Mesenchymal stem cell (in vitro differentiated cells and primary cell): ENCODE data around the gene LRRN4.

Experiments used
- DNase-seq: peaks from one replicate; pipeline ENCODE4 v3.0.0-alpha.2; 2013
- H2AFZ ChIP-seq: one replicate; pipeline ENCODE4 v1.6.1; 2013; ENCODE audit warnings: low read depth, mild to moderate bottlenecking, control low read depth, inconsistent platforms, low read length, moderate library complexity
- H2AK5ac ChIP-seq: 2 replicates; pipeline ENCODE4 v1.6.1; 2013; ENCODE audit warnings: low read length, moderate library complexity, mild to moderate bottlenecking, inconsistent platforms; ENCODE audit not compliant: severe bottlenecking
- H2BK120ac ChIP-seq: one replicate; pipeline ENCODE4 v1.6.1; 2013; ENCODE audit warnings: low read depth, mild to moderate bottlenecking, inconsistent platforms, low read length, moderate library complexity
- H2BK12ac ChIP-seq, 2 experiments: one replicate each; pipeline ENCODE4 v1.6.1; 2013; ENCODE audit warnings: inconsistent platforms in 2 of 2, low read length in 2 of 2, mild to moderate bottlenecking in 2 of 2, moderate library complexity in 2 of 2, control low read depth in 1 of 2
- H2BK15ac ChIP-seq: one replicate; pipeline ENCODE4 v1.6.1; 2013; ENCODE audit warnings: mild to moderate bottlenecking, low read depth, inconsistent platforms; ENCODE audit not compliant: poor library complexity, severe bottlenecking
- H2BK5ac ChIP-seq: 2 replicates; pipeline ENCODE4 v1.6.1; 2013; ENCODE audit warnings: low read depth, mild to moderate bottlenecking, low read length, control low read depth, inconsistent platforms; ENCODE audit not compliant: poor library complexity, severe bottlenecking
- H3K14ac ChIP-seq, 2 experiments: one replicate each; pipeline ENCODE4 v1.6.1; 2013; ENCODE audit warnings: inconsistent platforms in 2 of 2, low read length in 2 of 2, control low read depth in 1 of 2, mild to moderate bottlenecking in 1 of 2, moderate library complexity in 1 of 2
- H3K18ac ChIP-seq, 2 experiments: one replicate each; pipeline ENCODE4 v1.6.1; 2013; ENCODE audit warnings: inconsistent platforms in 2 of 2, low read length in 2 of 2, control low read depth in 1 of 2, low read depth in 1 of 2, mild to moderate bottlenecking in 1 of 2
- H3K23ac ChIP-seq, 2 experiments: one replicate each; pipeline ENCODE4 v1.6.1; 2013; ENCODE audit warnings: inconsistent platforms in 2 of 2, low read length in 2 of 2, mild to moderate bottlenecking in 2 of 2, moderate library complexity in 2 of 2, control low read depth in 1 of 2
- H3K27ac ChIP-seq: 2 replicates; pipeline ENCODE4 v1.5.1; 2013; ENCODE audit warnings: mild to moderate bottlenecking, moderate library complexity, low read length, control low read depth, inconsistent platforms; ENCODE audit not compliant: poor library complexity, severe bottlenecking
- H3K27me3 ChIP-seq, 2 experiments: 2 replicates each; pipeline versions ENCODE4 v1.6.1 to v1.7.0; 2013; ENCODE audit warnings: low read length in 2 of 2, mild to moderate bottlenecking in 2 of 2, moderate library complexity in 2 of 2, control low read depth in 1 of 2, inconsistent platforms in 1 of 2; ENCODE audit not compliant: control insufficient read depth in 1 of 2, insufficient read depth in 1 of 2
- H3K36me3 ChIP-seq, 2 experiments: 2 replicates each; pipeline versions ENCODE4 v1.6.1 to v1.7.0; 2013; ENCODE audit warnings: low read length in 2 of 2, control low read depth in 1 of 2, inconsistent platforms in 1 of 2, low read depth in 1 of 2, mild to moderate bottlenecking in 1 of 2; ENCODE audit not compliant: insufficient read depth in 2 of 2, control insufficient read depth in 1 of 2
- H3K4ac ChIP-seq, 2 experiments: one replicate each; pipeline ENCODE4 v1.6.1; 2013; ENCODE audit warnings: inconsistent platforms in 2 of 2, low read length in 2 of 2, mild to moderate bottlenecking in 2 of 2, moderate library complexity in 2 of 2, control low read depth in 1 of 2, low read depth in 1 of 2
- H3K4me1 ChIP-seq: 2 replicates; pipeline ENCODE4 v1.6.1; 2013; ENCODE audit warnings: low read depth, low read length, control low read depth; ENCODE audit not compliant: control insufficient read depth, insufficient read depth
- H3K4me2 ChIP-seq: 2 replicates; pipeline ENCODE4 v1.6.1; 2013; ENCODE audit warnings: low read length, mild to moderate bottlenecking, inconsistent platforms; ENCODE audit not compliant: poor library complexity, severe bottlenecking
- H3K4me3 ChIP-seq, 2 experiments: 2 replicates each; pipeline versions ENCODE4 v1.5.1 to v1.7.0; 2013; ENCODE audit warnings: low read length in 2 of 2, mild to moderate bottlenecking in 2 of 2, control low read depth in 1 of 2, low read depth in 1 of 2; ENCODE audit not compliant: insufficient read depth in 1 of 2
- H3K79me1 ChIP-seq: replicated peaks from 2 replicates; pipeline ENCODE4 v1.6.1; 2013; ENCODE audit warnings: mild to moderate bottlenecking, control low read depth, low read length, inconsistent platforms; ENCODE audit not compliant: poor library complexity, severe bottlenecking
- H3K9ac ChIP-seq: 2 replicates; pipeline ENCODE4 v1.7.0; 2013; ENCODE audit warnings: mild to moderate bottlenecking, low read length, moderate library complexity
- H3K9me3 ChIP-seq: 2 replicates; pipeline ENCODE4 v1.7.0; 2013; ENCODE audit warnings: mild to moderate bottlenecking, low read length; ENCODE audit not compliant: control insufficient read depth
- H4K8ac ChIP-seq: one replicate; pipeline ENCODE4 v1.6.1; 2013; ENCODE audit warnings: inconsistent platforms, mild to moderate bottlenecking, low read length, moderate library complexity
- H4K91ac ChIP-seq: one replicate; pipeline ENCODE4 v1.6.1; 2013; ENCODE audit warnings: mild to moderate bottlenecking, low read length, inconsistent platforms
- WGBS: methylation state at CpG from one replicate; pipeline ENCODE4 v1.1.7; 2013; ENCODE audit warnings: mixed read lengths; 5-methylcytosine and 5-hydroxymethylcytosine counted together

The LRRN4 gene

GRCh38 chr20:6061544-6061943 is 7.7 kb upstream of the LRRN4 start:
- H3K36me3 ChIP-seq, result no peaks in the 10 kb centered on the region
- no peak for DNase-seq
- no peak overlapping the region for H3K4me3 ChIP-seq
- H2AFZ ChIP-seq, result no peak overlapping the region
- no peak overlapping the region for H3K18ac ChIP-seq
- no peak overlapping the region for H3K9ac ChIP-seq
- no peak overlapping the region for H2BK12ac ChIP-seq
- H3K4ac ChIP-seq, result no peak overlapping the region
- no peak overlapping the region for H3K4me2 ChIP-seq
- H4K91ac ChIP-seq, result no peak overlapping the region
- H2BK15ac ChIP-seq, result no peak overlapping the region
- no peak overlapping the region for H4K8ac ChIP-seq
- no peak overlapping the region for H3K27ac ChIP-seq
- H3K9me3 ChIP-seq, result no peaks in the 10 kb centered on the region
- H3K14ac ChIP-seq, result no peak overlapping the region
- no peak overlapping the region for H3K23ac ChIP-seq
- peaks cover 0 to 24% of the 10 kb centered on the region in 2 experiments for H3K27me3 ChIP-seq
- WGBS, result 70% methylated on average over 2 of the region's 2 CpGs
- H2AK5ac ChIP-seq, result no peak overlapping the region
- H3K79me1 ChIP-seq, result no peaks in the 10 kb centered on the region
- H3K4me1 ChIP-seq, result peaks cover 2% of the 10 kb centered on the region
- no peak overlapping the region for H2BK120ac ChIP-seq
- H2BK5ac ChIP-seq, result no peak overlapping the region

GRCh38 chr20:6060213-6060612 is 6.4 kb upstream of the LRRN4 start:
- 73% methylated on average over 3 of the region's 6 CpGs for WGBS
- no peak overlapping the region for H3K23ac ChIP-seq
- no peak overlapping the region for H3K4ac ChIP-seq
- H2BK12ac ChIP-seq, result no peak overlapping the region
- no peaks in the 10 kb centered on the region for H3K36me3 ChIP-seq
- H3K4me1 ChIP-seq, result peaks cover 8% of the 10 kb centered on the region
- no peak overlapping the region for H4K8ac ChIP-seq
- H3K27ac ChIP-seq, result no peak overlapping the region
- H3K4me3 ChIP-seq, result no peak overlapping the region
- no peak overlapping the region for H3K4me2 ChIP-seq
- H4K91ac ChIP-seq, result no peak overlapping the region
- H2BK5ac ChIP-seq, result no peak overlapping the region
- no peak overlapping the region for H2BK15ac ChIP-seq
- no peak overlapping the region for H3K18ac ChIP-seq
- no peak overlapping the region for H2AK5ac ChIP-seq
- H3K9ac ChIP-seq, result no peak overlapping the region
- peaks cover 0 to 24% of the 10 kb centered on the region in 2 experiments for H3K27me3 ChIP-seq
- peak; percentile 15 for DNase-seq
- H2AFZ ChIP-seq, result no peak overlapping the region
- H2BK120ac ChIP-seq, result no peak overlapping the region
- H3K79me1 ChIP-seq, result no peaks in the 10 kb centered on the region
- no peaks in the 10 kb centered on the region for H3K9me3 ChIP-seq
- no peak overlapping the region for H3K14ac ChIP-seq

- no peak overlapping the region for H3K14ac ChIP-seq
- WGBS, result 42% methylated on average over 5 of the region's 7 CpGs
Observed at GRCh38 chr20:6058684-6059295, 4.9 kb upstream of the LRRN4 start.

GRCh38 chr20:6057691-6058090 is 3.8 kb upstream of the LRRN4 start:
- no peak overlapping the region for H2BK15ac ChIP-seq
- peaks cover 25% of the 10 kb centered on the region for H3K4me1 ChIP-seq
- no peak overlapping the region for H3K4ac ChIP-seq
- no peaks in the 10 kb centered on the region for H3K79me1 ChIP-seq
- H3K9me3 ChIP-seq, result no peaks in the 10 kb centered on the region
- no peak overlapping the region for H3K4me2 ChIP-seq
- no peak overlapping the region for H2BK5ac ChIP-seq
- H2AK5ac ChIP-seq, result no peak overlapping the region
- H3K14ac ChIP-seq, result no peak overlapping the region
- H2BK12ac ChIP-seq, result no peak overlapping the region
- H3K36me3 ChIP-seq, result no peaks in the 10 kb centered on the region
- H3K9ac ChIP-seq, result no peak overlapping the region
- no peak overlapping the region for H4K8ac ChIP-seq
- H4K91ac ChIP-seq, result no peak overlapping the region
- peaks cover 0 to 34% of the 10 kb centered on the region in 2 experiments for H3K27me3 ChIP-seq
- 100% methylated on average over 2 of the region's 2 CpGs for WGBS
- H3K23ac ChIP-seq, result no peak overlapping the region
- DNase-seq, result no peak
- H2BK120ac ChIP-seq, result no peak overlapping the region
- no peak overlapping the region for H3K4me3 ChIP-seq
- no peak overlapping the region for H3K27ac ChIP-seq
- no peak overlapping the region for H2AFZ ChIP-seq
- no peak overlapping the region for H3K18ac ChIP-seq

More at GRCh38 chr20:6058684-6059295, 4.9 kb upstream of the LRRN4 start:
- DNase-seq, result peak; percentile 71
- H3K79me1 ChIP-seq, result no peaks in the 10 kb centered on the region
- peaks cover 0 to 24% of the 10 kb centered on the region in 2 experiments for H3K27me3 ChIP-seq
- H3K27ac ChIP-seq, result no peak overlapping the region
- no peak overlapping the region for H3K4me3 ChIP-seq
- no peaks in the 10 kb centered on the region for H3K9me3 ChIP-seq
- no peak overlapping the region for H3K9ac ChIP-seq
- peaks cover 15% of the 10 kb centered on the region for H3K4me1 ChIP-seq
- no peak overlapping the region for H2BK15ac ChIP-seq
- H2BK12ac ChIP-seq, result peak overlapping the region in 1 of 2 experiments; percentile 23
- no peak overlapping the region for H4K91ac ChIP-seq
- no peak overlapping the region for H3K18ac ChIP-seq
- H2AK5ac ChIP-seq, result no peak overlapping the region
- H3K23ac ChIP-seq, result no peak overlapping the region
- H2AFZ ChIP-seq, result no peak overlapping the region
- no peak overlapping the region for H2BK5ac ChIP-seq
- no peak overlapping the region for H3K4me2 ChIP-seq
- H3K4ac ChIP-seq, result peak overlapping the region in 1 of 2 experiments; percentile 4
- no peak overlapping the region for H4K8ac ChIP-seq
- H3K36me3 ChIP-seq, result no peaks in the 10 kb centered on the region
- H2BK120ac ChIP-seq, result no peak overlapping the region
